K562 treated with DMSO at 1 percent for 48 hours (cell line): ENCODE data around the gene COX18. TPM values are rescaled to one million over a fixed set of nuclear protein-coding genes. Genes with fewer than 3 reads are reported as not detected.

Experiments used
- total RNA-seq: library from RNA; unstranded; fragments of 300-600 nt; gene quantifications from 2 replicates; pipeline ENCODE4 v1.2.3, GENCODE V29; 2022; ENCODE audit warnings: low replicate concordance; ENCODE audit errors: extremely low read depth

The COX18 gene, protein sequence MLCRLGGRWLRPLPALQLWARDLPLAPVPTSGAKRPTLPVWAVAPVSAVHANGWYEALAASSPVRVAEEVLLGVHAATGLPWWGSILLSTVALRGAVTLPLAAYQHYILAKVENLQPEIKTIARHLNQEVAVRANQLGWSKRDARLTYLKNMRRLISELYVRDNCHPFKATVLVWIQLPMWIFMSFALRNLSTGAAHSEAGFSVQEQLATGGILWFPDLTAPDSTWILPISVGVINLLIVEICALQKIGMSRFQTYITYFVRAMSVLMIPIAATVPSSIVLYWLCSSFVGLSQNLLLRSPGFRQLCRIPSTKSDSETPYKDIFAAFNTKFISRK
- total RNA-seq = not detected in 2 replicates

DNA sequence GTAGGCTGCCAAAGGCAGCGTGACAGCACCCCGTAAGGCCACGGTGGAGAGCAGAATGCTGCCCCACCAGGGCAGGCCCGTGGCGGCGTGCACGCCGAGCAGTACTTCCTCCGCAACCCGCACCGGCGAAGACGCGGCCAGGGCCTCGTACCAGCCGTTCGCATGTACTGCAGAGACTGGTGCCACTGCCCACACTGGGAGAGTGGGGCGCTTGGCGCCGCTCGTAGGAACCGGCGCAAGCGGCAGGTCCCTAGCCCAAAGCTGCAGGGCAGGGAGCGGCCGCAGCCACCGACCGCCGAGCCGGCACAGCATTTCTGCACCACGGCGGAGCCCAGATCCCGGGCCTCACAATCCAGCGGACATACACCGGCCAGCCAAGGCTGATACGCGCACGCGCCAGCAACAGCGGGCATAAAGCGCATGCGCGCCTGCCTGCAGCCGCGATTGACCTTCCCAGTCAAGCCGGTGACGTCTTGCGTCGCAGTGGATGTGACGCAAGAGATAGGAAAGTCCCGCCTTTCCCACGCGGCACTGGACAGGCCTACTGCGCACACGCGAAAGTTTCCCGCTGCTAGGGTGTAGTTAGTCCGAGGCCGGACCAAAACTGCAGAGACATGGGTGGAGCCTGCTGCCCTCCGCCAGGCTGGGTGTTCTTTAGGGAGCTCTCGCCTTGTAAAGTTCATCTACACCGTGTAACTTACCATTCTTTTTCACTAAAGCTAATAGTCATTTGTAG, at the start of gene COX18:
Gene COX18 (minus strand): TSS at position 379 of the 736 bp plus-strand sequence. CDS start 67 bp downstream, at position 312.

Other genes with a start within 250 kb of the COX18 start
- gene ANKRD17, start 189.1 kb upstream of the COX18 start, total RNA-seq = not detected in 2 replicates